HG03571 (cell line): Measurements from ENCODE around the gene CCDC68.
"Not testable (repeated sequence)": the region's sequence is repeated elsewhere in the genome, so short reads cannot be mapped to it uniquely, and the experiment has no call there.

ENCODE experiments used
- ATAC-seq: cut with Tn5 transposase; IDR thresholded peaks from one replicate; pipeline ENCODE4 v1.9.1; 2021; ENCODE audit not compliant: unreplicated experiment

Gene CCDC68, protein sequence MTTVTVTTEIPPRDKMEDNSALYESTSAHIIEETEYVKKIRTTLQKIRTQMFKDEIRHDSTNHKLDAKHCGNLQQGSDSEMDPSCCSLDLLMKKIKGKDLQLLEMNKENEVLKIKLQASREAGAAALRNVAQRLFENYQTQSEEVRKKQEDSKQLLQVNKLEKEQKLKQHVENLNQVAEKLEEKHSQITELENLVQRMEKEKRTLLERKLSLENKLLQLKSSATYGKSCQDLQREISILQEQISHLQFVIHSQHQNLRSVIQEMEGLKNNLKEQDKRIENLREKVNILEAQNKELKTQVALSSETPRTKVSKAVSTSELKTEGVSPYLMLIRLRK

DNA sequence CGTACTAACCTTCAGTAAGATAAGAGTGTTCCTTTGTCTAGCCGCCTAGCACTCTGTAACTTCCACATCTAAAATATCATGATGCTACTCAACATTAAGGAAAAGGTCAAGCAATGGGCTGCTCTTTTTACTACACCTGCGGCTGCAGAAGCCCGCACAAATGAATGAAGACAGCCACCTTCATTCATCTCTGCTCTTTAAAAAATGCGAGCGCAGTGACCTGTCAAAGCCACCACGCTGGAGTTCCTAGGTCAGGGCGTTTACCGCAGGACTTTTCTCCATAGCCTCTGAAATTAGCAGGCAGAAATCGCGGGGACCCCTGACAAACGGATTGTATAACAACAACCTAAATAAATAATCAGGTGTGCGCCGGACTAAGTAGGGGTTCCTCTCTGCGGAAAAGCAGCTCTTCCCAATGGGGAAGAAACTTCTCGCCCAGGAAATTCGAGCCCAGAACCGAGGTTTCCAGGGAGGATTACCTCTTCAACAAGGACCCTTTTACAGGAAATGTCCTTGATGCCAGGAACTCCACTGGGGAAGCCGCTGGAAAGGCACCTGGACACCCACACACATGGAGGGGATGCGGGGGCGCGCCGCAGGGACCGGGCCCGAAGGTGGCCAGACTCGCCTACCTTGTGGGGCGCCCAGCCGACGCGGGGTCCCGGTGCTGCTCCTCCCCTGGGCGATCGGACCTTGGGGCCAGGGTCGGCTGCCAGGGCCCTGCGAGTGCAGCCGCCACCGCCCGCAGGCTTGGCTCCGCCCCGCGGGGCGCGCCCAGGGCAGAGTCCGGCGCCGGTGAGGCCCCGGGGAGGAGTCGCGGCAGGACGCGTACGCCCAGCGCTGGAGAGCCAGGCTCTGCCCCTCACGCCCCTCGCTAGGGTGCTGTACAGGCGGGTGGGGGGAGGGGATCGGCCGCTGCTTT lies at the start of gene CCDC68:
Gene CCDC68 (minus strand): TSS at position 758 of the 922 bp plus-strand sequence. CDS start 16,670 bp downstream, outside the sequence.
- no peak for ATAC-seq

DNA sequence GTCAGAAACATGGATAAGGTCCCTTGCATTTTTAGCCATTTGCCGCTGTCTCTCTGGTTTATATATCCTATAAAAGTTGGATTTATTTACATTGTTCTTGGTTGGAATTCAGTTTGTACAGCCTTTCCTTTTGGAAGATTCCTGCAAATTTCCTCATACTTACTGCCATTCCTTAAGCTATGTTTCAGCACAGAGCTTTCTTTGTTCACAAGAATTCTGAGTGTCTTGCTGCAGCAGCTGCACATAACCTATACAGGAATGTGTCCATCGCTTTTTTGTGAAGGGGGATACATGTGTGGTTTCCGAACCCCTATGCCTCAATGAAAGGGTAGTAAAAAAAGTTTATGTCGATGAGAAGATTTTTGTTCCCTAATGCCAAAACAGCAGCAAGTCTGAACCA lies 48.3 kb upstream of the CCDC68 start:
- no peak for ATAC-seq

DNA sequence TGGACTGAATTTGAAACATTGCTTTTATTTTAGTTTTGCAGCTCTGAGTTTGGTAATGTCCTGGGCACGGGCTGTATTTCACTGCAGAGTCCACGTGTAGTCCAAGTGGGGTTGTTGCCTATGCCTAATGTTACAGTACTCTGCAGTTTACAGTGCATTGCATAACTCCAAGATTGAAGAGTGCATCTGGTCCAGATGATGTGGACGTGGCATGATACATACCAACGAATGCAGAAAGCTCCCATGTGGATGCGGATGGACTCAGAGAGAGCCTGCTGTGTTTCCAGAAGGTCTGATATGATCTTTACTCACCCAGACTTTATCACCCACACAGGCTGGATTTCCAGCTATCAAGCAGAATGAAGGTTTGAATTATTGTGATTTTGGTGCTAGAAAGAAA lies 44.4 kb upstream of the CCDC68 start:
- ATAC-seq: no peak

DNA sequence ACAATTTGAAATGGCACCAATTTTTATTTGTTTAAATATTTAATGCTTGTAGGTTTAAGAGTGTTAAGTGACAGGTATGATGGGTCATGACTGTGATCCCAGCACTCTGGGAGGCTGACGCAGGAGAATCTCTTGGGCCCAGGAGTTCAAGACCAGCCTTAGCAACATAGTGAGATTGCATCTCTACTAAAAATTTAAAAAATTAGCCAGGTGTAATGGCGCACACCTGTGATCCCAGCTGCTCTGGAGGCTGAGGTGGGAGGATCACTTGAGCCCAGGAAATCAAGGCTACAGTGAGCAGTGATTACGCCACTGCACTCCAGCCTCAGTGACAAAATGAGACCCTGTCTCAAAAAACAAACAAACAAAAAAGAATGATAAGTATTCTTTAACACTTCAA lies 43.0 kb upstream of the CCDC68 start:
- no peak for ATAC-seq

DNA sequence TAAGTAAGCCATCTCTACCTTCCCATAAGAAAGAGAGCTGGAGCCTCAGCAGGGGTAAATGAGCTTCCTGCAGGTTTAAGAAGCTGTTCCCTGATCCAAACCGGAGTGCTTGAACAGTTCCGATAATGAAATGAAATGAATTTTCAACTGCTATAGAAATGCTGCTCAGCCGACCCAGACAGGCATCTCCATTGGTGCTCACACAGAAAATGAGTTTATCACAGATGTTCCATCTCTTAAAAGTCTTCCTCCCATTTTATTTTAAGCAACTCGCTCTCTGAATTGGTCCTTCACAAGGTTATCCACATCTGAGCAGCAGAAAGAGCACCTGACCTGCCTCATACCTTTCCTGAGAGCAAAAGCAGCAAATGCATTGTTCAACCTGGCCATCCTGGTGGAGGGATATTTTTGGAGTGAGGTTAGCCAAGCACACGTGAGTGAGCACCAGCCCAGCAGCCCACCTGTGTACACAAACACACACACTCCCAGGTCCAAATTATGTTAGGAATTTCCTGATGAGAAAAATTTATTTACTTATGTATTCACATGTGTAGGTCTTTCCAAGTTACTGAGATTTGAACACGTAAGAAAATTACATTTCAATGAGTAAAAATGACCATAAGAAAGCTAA lies 42.2 kb upstream of the CCDC68 start:
- no peak for ATAC-seq

DNA sequence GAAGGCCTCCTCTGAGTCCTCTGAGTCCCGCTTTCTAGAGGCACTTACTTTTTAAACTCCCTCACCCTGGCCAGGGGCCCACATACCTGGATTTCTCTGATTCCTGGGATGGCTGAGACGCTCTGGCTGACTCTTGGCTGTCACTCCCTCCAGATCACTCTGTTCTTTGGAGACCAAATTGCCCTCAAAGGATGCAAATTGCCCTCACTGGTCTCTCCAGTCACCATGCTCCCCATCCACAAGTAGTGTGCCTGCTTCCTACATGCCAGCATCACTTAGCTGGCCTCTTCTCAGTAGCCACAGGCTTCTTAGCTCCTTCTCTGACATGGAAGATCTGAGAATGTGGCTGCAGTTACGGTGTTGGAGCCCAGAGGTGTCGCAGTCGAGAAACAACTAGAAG lies 41.3 kb upstream of the CCDC68 start:
- ATAC-seq: no peak

DNA sequence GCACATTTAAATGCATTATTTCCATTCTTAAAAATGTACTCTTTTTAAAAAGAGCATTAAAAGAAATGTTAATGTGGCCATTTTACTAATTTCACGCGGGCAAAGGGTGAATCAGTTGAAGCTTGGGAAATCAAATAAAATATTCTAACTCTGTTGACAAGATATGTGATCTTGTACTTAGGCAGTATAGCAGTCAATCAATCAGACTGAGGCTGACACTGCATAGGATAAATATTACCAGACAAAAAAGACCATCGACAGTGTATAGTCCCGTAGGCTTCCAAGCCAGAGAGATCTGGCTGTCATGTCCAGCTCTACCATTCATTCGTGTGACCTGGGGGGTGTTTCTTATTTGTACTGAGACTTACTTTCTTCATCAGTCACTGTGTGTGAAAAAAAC lies 39.8 kb upstream of the CCDC68 start:
- ATAC-seq: no peak

DNA sequence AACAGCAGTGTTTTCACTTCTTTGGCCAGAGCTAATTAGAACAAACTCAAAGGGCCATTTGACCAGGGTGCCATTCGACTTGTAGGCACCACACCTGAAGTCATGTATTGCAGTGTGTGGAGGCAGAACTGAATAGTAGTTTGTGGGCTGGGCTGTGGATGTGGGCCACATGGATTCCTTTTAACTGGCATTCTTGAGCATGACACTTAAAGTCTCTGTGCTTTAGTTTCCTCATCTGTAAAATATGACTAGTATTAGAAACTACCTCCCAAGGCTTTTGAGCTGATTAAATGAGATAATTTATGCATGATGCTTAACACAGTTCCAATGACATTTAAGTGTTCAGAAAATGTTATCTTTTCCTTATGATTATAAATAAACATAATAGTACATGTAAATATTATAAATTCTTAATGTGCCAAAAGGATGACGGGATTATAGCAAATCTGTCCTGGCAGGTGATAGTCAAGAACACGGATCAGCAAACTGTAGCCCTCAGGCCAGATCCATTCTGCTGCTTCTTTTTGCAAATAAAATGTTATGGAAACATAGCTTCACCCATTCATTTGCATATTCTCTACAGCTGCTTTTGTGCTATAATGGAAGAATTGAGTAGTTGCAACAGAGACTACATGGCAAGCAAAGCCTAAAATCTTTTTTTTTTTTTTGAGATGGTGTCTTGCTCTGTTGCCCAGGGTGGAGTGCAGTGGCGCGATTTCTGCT lies 36.3 kb upstream of the CCDC68 start:
- ATAC-seq: no peak

DNA sequence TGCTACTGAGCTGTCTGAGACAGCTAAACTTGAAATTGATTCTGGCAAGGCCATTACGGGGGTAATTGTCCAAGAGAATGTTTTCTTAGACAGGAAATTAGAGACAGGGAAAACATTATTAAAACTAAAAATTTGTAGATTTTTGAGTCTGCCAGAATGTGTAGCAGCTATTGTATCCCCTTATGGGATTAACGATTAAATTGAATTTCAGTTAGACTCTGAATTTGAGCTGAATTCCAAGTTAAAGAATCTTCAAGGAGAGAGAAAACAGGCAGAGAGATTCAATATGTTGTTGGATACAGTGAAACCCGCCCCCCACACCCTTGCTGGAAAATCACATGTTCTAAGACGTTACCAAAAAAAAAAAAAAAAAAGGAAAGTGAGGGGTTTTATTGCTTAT lies 32.7 kb upstream of the CCDC68 start:
- ATAC-seq: no peak

DNA sequence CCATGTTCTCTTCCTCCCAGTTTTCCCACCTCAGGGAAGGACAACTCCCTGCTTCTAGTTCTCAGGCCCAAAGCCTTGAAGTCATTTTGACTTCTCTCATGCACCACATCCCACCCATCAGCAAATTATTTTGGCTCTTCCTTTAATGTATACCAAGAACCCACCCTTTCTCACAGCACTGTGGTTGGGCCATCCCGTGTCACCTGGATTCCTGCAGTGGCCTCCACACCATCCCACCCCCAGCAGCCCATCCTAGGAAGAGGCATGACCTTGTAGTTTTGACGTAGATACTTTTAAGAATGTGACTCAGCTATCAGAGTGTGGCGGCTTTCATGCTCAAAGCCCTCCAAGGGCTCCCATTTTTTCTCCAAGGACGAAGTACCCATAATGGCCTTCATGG lies 25.6 kb upstream of the CCDC68 start:
- no peak for ATAC-seq

DNA sequence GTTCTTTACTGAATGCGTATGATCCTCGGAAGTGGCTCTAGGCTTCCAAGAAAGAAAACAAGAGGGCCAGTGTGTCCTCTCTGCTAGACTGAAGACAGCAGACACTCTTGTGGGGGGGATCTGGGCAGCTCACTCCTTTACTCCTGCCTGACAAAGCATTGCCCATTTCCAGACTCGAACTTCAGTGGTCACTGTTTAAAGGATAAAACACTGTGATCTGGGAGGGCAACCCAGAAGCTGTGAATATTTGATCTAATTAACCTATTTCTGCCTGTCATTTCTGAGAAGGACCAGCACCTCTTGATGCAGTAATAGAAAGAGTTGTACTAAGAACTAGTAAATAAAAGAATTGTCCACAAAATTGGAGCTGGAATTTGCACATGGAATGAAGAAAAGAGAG lies 24.5 kb upstream of the CCDC68 start:
- ATAC-seq: no peak

DNA sequence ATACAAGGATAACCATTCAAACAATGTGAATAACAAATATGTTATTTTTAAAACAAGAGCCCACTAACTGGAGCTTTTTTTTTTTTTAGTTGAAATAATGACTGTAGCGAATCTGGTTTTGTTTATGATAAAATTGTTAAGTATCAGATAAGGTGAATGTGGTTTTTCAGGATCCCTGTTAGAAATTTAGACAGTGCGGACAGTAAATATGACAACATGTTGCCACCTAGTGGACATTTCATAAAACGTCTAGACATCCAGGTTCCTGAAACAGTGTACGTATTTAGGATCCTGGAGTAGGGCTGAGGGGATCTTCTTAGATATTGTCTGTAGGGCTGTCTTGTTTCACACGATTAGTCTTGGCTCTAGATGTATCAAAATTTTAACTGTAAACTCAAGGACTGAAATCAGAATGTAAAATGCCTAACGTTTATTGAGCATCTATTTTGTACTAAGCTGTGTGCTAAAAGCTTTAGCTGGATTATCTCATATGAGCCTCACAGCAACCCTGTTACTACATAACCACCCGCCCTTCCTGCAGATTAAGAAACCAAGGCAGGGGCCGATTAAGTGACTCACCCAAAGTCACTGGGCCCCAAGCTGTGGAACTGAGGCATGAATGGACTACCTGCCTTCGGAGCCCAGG lies 23.9 kb upstream of the CCDC68 start:
- ATAC-seq: no peak

DNA sequence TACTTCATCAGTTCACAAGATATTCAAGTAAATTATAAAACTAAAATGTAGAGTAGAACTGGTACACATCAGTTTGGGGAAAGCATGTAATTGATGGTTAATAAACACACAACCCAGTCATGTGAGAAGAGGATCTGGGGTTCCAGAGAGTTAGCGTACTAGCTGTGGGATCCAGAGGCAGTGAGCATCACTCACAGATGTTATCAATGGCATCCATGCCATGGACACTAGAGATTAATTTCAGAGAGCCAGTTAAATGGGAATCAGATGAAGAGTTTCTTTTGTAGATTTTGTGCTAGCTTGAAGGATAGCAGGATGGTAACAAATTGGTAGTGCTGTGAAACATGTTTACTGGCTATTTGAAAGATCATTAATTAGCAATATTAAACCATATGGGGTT lies 21.8 kb upstream of the CCDC68 start:
- no peak for ATAC-seq

DNA sequence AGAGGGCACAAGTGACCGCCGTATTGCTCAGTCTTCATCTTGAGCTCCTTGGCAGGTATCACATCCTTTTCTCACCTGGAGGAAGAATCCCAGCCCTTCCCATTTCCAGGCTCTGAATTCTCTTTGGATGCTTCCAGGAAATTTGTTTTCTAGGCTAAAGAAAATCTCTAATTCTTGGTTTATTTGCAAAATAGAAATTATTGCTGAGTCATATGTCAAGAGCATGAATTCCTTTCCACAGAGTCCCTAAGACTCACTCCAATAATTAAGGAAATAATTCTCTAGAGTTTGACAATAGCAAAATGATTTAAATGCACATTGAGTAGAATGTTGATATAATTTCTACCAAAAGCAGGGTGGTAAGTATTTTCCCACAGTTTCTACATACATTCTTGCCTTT lies 16.3 kb upstream of the CCDC68 start:
- no peak for ATAC-seq

DNA sequence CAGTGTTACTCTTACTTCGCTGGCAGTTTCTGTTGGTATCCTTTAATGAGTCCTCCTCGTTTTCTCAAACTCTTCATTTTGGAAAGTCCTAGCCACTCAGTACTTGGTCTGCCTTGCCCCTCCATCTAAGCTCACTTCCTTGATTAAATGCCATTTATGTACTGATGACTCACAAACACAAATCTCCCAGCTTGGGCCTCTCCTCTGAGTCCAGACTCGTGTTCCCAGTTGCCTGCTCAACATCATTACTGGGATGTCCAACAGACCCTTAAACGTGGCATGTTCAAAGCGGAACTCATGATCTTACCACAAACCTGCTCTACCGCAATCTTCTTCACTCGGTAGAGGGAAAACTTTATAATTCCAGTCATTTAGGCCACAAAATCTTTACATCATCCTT lies 13.8 kb upstream of the CCDC68 start:
- no peak for ATAC-seq

DNA sequence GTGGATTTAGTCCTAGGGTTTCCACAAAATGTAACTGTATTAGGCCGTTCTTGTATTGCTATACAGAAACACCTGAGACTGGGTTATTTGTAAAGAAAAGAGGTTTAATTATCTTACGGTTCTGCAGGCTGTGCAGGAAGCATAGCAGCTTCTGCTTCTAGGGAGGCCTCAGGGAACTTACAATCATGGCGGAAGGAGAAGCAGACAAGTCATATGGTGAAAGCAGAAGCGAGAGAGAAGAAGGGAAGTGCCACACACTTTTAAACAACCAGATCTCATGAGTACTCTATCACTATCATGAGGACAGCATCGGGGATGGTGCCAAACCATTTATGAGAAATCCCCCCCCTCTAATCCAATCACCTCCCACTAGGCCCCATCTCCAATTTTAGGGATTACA lies 9.5 kb upstream of the CCDC68 start:
- ATAC-seq: no peak

DNA sequence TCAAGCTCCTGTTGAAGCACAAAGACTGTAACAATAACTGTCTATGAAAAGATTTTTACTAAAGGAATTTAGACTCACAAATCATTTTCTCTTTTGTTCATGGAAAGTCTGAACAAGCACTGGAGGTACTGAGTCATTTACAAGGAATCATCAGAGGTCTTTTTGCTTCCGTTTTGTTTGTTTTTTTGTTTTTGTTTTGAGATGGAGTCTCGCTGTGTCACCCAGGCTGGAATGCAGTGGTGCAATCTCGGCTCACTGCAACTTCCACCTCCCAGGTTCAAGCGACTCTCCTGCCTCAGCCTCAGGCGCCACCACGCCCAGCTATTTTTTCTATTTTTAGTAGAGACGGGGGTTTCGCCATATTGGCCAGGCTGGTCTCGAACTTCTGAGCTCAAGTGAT lies 9.0 kb upstream of the CCDC68 start:
- not testable (repeated sequence) for ATAC-seq

DNA sequence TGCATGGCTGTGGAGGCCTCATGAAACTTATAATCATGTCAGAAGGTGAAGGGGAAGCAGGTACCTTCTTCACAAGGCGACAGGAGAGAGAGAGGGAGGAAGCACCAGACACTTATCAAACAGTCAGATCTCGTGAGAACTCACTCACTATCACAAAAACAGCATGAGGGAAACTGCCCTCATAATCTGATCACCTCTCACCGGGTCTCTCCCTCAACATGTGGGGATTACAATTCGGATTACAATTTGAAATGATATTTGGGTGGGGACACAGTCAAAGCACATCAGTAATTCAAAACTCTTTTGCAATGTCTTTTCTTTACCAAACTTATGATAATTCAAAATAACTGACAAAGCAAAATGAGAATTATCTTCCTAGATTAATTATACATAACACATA lies 8.5 kb upstream of the CCDC68 start:
- ATAC-seq: no peak

DNA sequence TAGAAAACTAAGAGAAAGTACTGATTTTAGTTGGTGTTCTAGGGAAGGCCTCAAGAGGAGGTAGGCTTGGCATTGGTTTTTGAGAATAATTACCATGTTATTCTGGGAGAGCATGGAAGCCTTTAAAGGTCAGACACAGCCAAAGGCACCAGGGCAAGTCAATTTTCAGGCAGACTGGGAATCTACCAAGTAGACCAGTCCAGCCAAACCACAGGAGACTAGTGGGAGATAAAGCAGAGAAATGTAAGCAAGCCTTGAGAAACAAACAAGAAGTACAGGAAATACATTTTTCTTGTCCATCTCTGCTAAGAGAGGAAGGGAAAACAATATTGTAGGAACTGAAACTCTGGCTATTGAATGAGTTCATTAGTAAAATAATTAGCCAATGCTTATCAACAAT lies 5.5 kb upstream of the CCDC68 start:
- ATAC-seq: no peak

DNA sequence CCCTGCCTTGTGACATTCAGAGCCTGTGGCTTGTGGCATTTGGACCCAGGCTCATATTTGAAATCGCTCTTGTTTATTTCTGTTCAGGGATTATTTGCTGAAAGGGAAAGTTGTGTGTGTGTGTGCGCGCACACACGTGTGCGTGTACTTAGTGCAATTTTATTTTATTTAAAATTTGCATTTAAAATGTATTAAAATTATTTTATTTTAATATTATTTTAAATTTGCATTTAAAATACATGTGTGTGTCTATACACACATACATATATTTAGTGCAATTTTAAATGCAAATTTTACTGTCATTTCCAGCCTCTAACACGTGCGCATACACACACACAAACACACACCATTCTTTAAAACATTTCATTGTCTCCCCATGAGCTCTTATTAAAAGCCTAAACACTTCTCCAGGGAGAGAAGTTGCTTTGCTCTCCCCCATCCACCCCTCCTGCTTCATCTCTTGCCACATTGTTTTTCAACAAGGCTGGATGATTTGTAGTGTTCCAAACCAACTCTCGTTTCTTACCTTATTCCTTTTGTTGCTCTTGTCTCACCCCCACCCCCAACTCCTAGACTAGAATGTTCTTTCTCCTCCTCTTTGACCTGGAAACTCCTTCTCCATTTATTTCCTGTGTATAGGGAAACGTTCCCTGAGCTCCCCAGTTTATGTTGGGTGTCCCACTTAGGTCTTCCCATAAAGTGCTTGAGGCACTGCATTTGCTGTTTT lies 3.8 kb upstream of the CCDC68 start:
- no peak for ATAC-seq
